Left lung (tissue), 10 donors: ENCODE results near the gene TSSK6. TPM values are rescaled to one million over a fixed set of nuclear protein-coding genes. Genes with fewer than 3 reads are reported as not detected.

ENCODE experiments used
- ATAC-seq: fragments of 200-7000 bp; cut with Tn5 transposase; one replicate; pipeline ENCODE4 v1.9.1; 2020; ENCODE audit warnings: moderate library complexity
- DNase-seq, 4 donors: peaks; one replicate each; pipeline ENCODE4 v3.0.0-alpha.2; 2013 to 2020
- H3K27ac ChIP-seq, 2 donors: fragments of 200-600 bp; sonication (generic) in 1 of 2; one replicate each; pipeline versions ENCODE4 v1.5.0 to v1.8.0; 2020 to 2021
- H3K27me3 ChIP-seq, 2 donors: fragments of 200-600 bp; sonication (generic) in 1 of 2; one replicate each; pipeline versions ENCODE4 v1.5.0 to v1.8.0; 2020 to 2021
- H3K36me3 ChIP-seq, 2 donors: fragments of 200-600 bp; sonication (generic) in 1 of 2; one replicate each; pipeline versions ENCODE4 v1.5.0 to v1.8.0; 2020 to 2021
- H3K4me1 ChIP-seq, 2 donors: fragments of 200-600 bp; one replicate each; pipeline ENCODE4 v1.8.0; 2021
- H3K4me3 ChIP-seq, 2 donors: fragments of 200-600 bp; sonication (generic) in 1 of 2; one replicate each; pipeline versions ENCODE4 v1.5.0 to v1.8.0; 2020 to 2021; ENCODE audit warnings: mild to moderate bottlenecking in 1 of 2
- H3K9me3 ChIP-seq, 2 donors: fragments of 200-600 bp; sonication (generic) in 1 of 2; one replicate each; pipeline versions ENCODE4 v1.5.0 to v1.8.0; 2020 to 2021
- CTCF ChIP-seq, 2 donors: fragments of 200-600 bp; sonication (generic) in 1 of 2; IDR thresholded peaks; one replicate each; pipeline versions ENCODE4 v1.5.0 to v1.8.0; 2021; ENCODE audit warnings: antibody characterized with exemption in 2 of 2
- intact Hi-C, 2 donors: fragments of 100-400 bp; cut with DNase I; formaldehyde crosslinking; loops; one replicate each; pipeline versions ENCODE4 v1.11.2 to v1.14.2; 2022
- polyA plus RNA-seq, 6 donors: library from polyadenylated mRNA; unstranded; fragments of 120-200 nt; gene quantifications; one replicate each; pipeline ENCODE4 v1.2.1, GENCODE V29; 2013; ENCODE audit not compliant: insufficient read length in 6 of 6
- total RNA-seq, 2 donors: library from RNA; stranded (reverse); fragmentation: NEBNext Ultra II Directional; extraction: Animal tissue kit (Norgen Biotek cat#: 25700); gene quantifications; one replicate each; pipeline ENCODE4 v1.2.1, GENCODE V29; 2021
- donor health status: DM: no; HTN: yes; CAD: no.
- donor health status: DM: no; HTN: no; CAD: no.

The TSSK6 gene
- total and polyA plus RNA-seq, 8 donors: 0.67 to 1.4 (median 1.2) TPM

GRCh38 chr19:19510432-19510831 lies 4.9 kb downstream of the TSSK6 start:
- Histone ChIP-seq H3K4me3 (no peak overlapping the region), H3K4me1 (peaks cover 0 to 5% of the 10 kb centered on the region in 2 donors), H3K27ac (no peak overlapping the region), H3K9me3 (peaks cover 0 to 8% of the 10 kb centered on the region in 2 donors), H3K27me3 (no peaks in the 10 kb centered on the region), H3K36me3 (peaks cover 0 to 30% of the 10 kb centered on the region in 2 donors)
- DNase-seq: no peak
- intact Hi-C loops: no loop called here
- no peak for TF ChIP-seq CTCF (IDR thresholded peaks at IDR 0.05)
- no peak for ATAC-seq

GRCh38 chr19:19508217-19508616 lies 7.1 kb downstream of the TSSK6 start:
- H3K9me3 ChIP-seq: no peaks in the 10 kb centered on the region
- no peak for ATAC-seq
- peaks cover 0 to 52% of the 10 kb centered on the region in 2 donors for H3K36me3 ChIP-seq
- no peaks in the 10 kb centered on the region for H3K4me1 ChIP-seq
- H3K27ac ChIP-seq: no peak overlapping the region
- no peak for DNase-seq
- no peak overlapping the region for H3K4me3 ChIP-seq
- no peak for TF ChIP-seq CTCF (IDR thresholded peaks at IDR 0.05)
- H3K27me3 ChIP-seq: no peaks in the 10 kb centered on the region
- intact Hi-C loops: no loop called here

- peaks cover 0 to 61% of the 10 kb centered on the region in 2 donors for H3K36me3 ChIP-seq
- no peak overlapping the region for H3K27ac ChIP-seq
- no peaks in the 10 kb centered on the region for H3K27me3 ChIP-seq
- intact Hi-C loops: no loop called here
- no peak for DNase-seq
- ATAC-seq: no peak
- H3K4me3 ChIP-seq: no peak overlapping the region
- no peaks in the 10 kb centered on the region for H3K4me1 ChIP-seq
- no peak for TF ChIP-seq CTCF (IDR thresholded peaks at IDR 0.05)
- no peaks in the 10 kb centered on the region for H3K9me3 ChIP-seq
Observed at GRCh38 chr19:19507354-19507753, 8.0 kb downstream of the TSSK6 start.

GRCh38 chr19:19506592-19506991 lies 8.8 kb downstream of the TSSK6 start:
- no peaks in the 10 kb centered on the region for H3K27me3 ChIP-seq
- DNase-seq (no peak), ATAC-seq (no peak)
- H3K27ac ChIP-seq: no peak overlapping the region
- intact Hi-C loops: no loop called here
- no peaks in the 10 kb centered on the region for H3K4me1 ChIP-seq
- no peak for TF ChIP-seq CTCF (IDR thresholded peaks at IDR 0.05)
- H3K9me3 ChIP-seq: no peaks in the 10 kb centered on the region
- H3K4me3 ChIP-seq: no peak overlapping the region
- peaks cover 0 to 69% of the 10 kb centered on the region in 2 donors for H3K36me3 ChIP-seq

- Histone ChIP-seq H3K4me3 (no peak overlapping the region), H3K27me3 (no peaks in the 10 kb centered on the region), H3K9me3 (no peaks in the 10 kb centered on the region), H3K36me3 (peaks cover 0 to 77% of the 10 kb centered on the region in 2 donors), H3K4me1 (no peaks in the 10 kb centered on the region), H3K27ac (no peak overlapping the region)
- no peak for ATAC-seq
- intact Hi-C loops: no loop called here
- DNase-seq: no peak
- TF ChIP-seq CTCF (IDR thresholded peaks at IDR 0.05): no peak
Observed at GRCh38 chr19:19505669-19506326, 9.6 kb downstream of the TSSK6 start.
